ENCODE data around the gene RPUSD1.

DNA sequence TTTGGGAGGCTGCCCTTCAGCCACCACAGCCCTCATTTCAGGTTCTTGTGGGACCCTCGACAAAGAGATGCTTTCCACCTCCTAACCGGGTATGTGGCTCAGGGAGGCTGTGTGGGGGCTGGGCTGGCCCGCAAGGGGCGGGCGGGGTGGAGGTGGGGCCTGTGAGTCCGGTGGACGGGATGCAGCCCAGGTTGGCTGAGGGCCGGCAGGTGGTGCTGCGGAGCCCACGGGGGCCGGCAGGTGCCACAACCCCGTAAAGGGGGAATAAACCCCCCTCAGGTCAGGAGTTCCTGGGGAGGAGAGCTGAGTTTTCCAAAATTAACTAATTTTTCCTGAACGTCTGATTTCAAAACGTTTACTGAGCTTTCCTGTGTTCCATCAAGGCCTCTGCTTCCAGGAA lies 42.4 kb downstream of the RPUSD1 start:
- TF ChIP-seq, protein P1, sequence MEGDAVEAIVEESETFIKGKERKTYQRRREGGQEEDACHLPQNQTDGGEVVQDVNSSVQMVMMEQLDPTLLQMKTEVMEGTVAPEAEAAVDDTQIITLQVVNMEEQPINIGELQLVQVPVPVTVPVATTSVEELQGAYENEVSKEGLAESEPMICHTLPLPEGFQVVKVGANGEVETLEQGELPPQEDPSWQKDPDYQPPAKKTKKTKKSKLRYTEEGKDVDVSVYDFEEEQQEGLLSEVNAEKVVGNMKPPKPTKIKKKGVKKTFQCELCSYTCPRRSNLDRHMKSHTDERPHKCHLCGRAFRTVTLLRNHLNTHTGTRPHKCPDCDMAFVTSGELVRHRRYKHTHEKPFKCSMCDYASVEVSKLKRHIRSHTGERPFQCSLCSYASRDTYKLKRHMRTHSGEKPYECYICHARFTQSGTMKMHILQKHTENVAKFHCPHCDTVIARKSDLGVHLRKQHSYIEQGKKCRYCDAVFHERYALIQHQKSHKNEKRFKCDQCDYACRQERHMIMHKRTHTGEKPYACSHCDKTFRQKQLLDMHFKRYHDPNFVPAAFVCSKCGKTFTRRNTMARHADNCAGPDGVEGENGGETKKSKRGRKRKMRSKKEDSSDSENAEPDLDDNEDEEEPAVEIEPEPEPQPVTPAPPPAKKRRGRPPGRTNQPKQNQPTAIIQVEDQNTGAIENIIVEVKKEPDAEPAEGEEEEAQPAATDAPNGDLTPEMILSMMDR (IDR thresholded peaks at IDR 0.05): no peak
- no peak for TF ChIP-seq POLR2A (IDR thresholded peaks at IDR 0.05)
- TF ChIP-seq EP300 (IDR thresholded peaks at IDR 0.05): no peak
- TF ChIP-seq POLR2AphosphoS5 (IDR thresholded peaks at IDR 0.05): no peak

All from gastroesophageal sphincter (tissue), 3 donors.